Retinal pigment epithelial cell (primary cell): ENCODE data around the gene ANTXR2.

Source experiments
- DNase-seq: peaks from one replicate; pipeline ENCODE4 v3.0.0-alpha.2; 2010; ENCODE audit warnings: low read depth
- H3K4me3 ChIP-seq: 2 replicates; pipeline ENCODE4 v1.5.1; 2011; ENCODE audit warnings: mild to moderate bottlenecking, low read length, control low read depth, moderate library complexity
- TF ChIP-seq, protein P1 (sequence below): conservative IDR thresholded peaks from 2 replicates; pipeline ENCODE4 v1.5.1; 2011; ENCODE audit warnings: low read depth, low read length, control low read depth, inconsistent platforms

The ANTXR2 gene

DNA sequence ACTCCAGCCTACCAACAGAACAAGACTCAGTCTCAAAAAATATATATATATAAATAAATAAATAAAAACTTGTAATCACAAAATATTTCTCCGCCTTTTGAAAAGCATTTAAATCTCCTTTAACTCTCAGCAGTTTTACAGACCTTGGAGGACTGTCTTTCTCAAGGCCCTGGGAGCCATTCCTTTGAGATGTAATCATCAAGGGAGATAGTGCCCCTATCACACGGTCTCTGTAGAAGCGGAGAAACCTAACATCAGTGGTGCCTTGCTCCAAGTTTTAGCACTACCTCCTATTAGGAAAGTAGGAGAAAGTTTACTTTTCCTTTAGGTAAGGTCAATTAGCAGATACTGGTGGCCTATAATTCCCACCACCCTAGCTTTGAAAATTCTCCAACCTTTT lies 58.5 kb downstream of the ANTXR2 start:
- TF ChIP-seq, protein P1, sequence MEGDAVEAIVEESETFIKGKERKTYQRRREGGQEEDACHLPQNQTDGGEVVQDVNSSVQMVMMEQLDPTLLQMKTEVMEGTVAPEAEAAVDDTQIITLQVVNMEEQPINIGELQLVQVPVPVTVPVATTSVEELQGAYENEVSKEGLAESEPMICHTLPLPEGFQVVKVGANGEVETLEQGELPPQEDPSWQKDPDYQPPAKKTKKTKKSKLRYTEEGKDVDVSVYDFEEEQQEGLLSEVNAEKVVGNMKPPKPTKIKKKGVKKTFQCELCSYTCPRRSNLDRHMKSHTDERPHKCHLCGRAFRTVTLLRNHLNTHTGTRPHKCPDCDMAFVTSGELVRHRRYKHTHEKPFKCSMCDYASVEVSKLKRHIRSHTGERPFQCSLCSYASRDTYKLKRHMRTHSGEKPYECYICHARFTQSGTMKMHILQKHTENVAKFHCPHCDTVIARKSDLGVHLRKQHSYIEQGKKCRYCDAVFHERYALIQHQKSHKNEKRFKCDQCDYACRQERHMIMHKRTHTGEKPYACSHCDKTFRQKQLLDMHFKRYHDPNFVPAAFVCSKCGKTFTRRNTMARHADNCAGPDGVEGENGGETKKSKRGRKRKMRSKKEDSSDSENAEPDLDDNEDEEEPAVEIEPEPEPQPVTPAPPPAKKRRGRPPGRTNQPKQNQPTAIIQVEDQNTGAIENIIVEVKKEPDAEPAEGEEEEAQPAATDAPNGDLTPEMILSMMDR, result no peak
- no peak overlapping the region for H3K4me3 ChIP-seq
- no peak for DNase-seq

- no peak for DNase-seq
- TF ChIP-seq, protein P1, result no peak
- H3K4me3 ChIP-seq, result no peak overlapping the region
These were observed 60.7 kb downstream of the ANTXR2 start for GRCh38 chr4:80012291-80012690.

- H3K4me3 ChIP-seq, result no peak overlapping the region
- no peak for DNase-seq
- TF ChIP-seq, protein P1, result no peak
These were observed 61.3 kb downstream of the ANTXR2 start for GRCh38 chr4:80011636-80012236.

- TF ChIP-seq, protein P1, result no peak
- DNase-seq, result no peak
These were observed 62.7 kb downstream of the ANTXR2 start for GRCh38 chr4:80010316-80010715.

DNA sequence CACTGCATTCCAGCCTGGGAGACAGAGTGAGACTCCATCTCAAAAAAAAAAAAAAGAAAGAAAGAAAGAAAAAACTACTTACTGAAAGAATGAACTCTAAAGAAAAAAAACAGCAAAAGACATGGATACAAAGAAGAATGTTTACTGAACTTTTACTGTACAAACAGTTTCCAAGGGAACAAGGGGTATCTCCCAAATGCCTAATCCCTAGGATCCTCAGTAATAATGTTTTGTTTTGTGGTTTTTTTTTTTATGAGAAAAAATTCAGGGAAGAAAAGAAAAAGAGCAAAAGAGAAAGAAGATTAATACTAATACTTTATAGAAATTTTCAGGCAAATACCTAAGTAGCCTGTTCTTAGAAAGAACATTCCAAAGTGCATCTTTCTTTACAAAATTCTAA lies 63.2 kb downstream of the ANTXR2 start:
- H3K4me3 ChIP-seq, result no peak overlapping the region
- DNase-seq, result no peak
- TF ChIP-seq, protein P1, result no peak

More at GRCh38 chr4:80010316-80010715, 62.7 kb downstream of the ANTXR2 start:
- no peak overlapping the region for H3K4me3 ChIP-seq

DNA sequence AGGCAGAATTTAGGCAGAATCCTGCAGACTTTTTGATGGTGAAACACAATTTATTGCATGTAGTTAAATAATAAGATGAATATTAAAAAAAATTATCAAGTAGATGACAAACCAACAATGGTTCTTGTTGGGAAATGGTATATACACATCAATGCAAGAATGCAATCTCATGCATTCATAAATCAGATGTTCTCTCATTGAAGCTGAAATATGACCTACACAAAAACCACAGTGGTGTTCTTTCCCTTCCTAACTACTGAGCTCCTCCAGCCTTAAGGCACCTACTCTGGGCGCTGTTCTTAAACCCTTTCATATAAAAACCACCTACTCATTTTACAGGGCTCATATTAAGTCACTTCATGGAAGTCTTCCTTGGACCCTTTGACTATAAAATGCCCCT lies 64.1 kb downstream of the ANTXR2 start:
- H3K4me3 ChIP-seq, result no peak overlapping the region
- TF ChIP-seq, protein P1, result no peak
- DNase-seq, result no peak

GRCh38 chr4:80008351-80008750 lies 64.7 kb downstream of the ANTXR2 start:
- H3K4me3 ChIP-seq, result no peak overlapping the region
- no peak for DNase-seq
- TF ChIP-seq, protein P1, result no peak
